AG04449 (cell line): Measurements from ENCODE around the gene FAM168A.
A peak's percentile ranks its signal among the peaks of the same experiment; 100 is the strongest.

ENCODE experiments used
- CTCF ChIA-PET: fragments of 350-600 bp; formaldehyde crosslinking; extraction: SDS; loops from one replicate; lab custom pipeline; 2021; ENCODE audit warnings: antibody characterized with exemption; lab: Yijun Ruan, JAX
- POLR2A ChIA-PET: fragments of 400-600, 350-600 bp; formaldehyde crosslinking; extraction: SDS; loops from one replicate; lab custom pipeline; 2020; ENCODE audit warnings: antibody characterized with exemption, inconsistent platforms; lab: Yijun Ruan, JAX
- DNase-seq: peaks from one replicate; pipeline ENCODE4 v3.0.0-alpha.2; 2010; ENCODE audit warnings: low read depth, low spot score
- H3K4me3 ChIP-seq: 2 replicates; pipeline ENCODE4 v1.5.1; 2011; ENCODE audit warnings: low read depth, mild to moderate bottlenecking, control low read depth, low read length
- TF ChIP-seq, protein P1 (sequence below): IDR thresholded peaks from one replicate; pipeline ENCODE4 v1.5.1; 2011; ENCODE audit warnings: mild to moderate bottlenecking, moderate library complexity, low read length, control low read depth, inconsistent platforms; ENCODE audit not compliant: insufficient read depth; ENCODE audit errors: missing control alignments

Gene FAM168A

DNA sequence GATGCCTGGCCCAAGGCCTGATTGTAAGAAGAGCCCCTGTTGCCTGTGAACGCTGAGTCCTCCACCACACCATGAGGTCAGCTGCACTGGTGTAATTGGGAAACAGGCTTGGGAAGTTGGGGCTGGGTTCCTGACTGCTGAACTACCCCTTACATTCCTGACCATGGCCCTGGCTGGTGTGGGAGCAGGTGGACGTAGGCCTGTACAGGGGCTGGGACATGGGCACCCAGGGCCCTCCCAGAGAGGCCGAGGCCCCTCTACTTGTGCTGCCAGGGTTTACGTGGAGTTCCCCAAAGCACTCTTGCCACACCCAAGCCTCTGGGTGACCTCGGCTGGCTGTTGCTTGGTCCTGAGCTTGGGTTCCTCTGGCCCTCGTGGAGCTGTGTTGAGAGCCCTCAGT is 216.3 kb downstream of the FAM168A start:
- POLR2A ChIA-PET = no interaction called here
- no peak overlapping the region for H3K4me3 ChIP-seq
- CTCF ChIA-PET = interaction anchor here (1.5 to 6.9 kb wide), 6 partner anchors 9 to 279 kb away, joined by 3 to 39 read pairs (median 8); no protein-coding TSS in a partner anchor
- TF ChIP-seq, protein P1, sequence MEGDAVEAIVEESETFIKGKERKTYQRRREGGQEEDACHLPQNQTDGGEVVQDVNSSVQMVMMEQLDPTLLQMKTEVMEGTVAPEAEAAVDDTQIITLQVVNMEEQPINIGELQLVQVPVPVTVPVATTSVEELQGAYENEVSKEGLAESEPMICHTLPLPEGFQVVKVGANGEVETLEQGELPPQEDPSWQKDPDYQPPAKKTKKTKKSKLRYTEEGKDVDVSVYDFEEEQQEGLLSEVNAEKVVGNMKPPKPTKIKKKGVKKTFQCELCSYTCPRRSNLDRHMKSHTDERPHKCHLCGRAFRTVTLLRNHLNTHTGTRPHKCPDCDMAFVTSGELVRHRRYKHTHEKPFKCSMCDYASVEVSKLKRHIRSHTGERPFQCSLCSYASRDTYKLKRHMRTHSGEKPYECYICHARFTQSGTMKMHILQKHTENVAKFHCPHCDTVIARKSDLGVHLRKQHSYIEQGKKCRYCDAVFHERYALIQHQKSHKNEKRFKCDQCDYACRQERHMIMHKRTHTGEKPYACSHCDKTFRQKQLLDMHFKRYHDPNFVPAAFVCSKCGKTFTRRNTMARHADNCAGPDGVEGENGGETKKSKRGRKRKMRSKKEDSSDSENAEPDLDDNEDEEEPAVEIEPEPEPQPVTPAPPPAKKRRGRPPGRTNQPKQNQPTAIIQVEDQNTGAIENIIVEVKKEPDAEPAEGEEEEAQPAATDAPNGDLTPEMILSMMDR = no peak
- no peak for DNase-seq

DNA sequence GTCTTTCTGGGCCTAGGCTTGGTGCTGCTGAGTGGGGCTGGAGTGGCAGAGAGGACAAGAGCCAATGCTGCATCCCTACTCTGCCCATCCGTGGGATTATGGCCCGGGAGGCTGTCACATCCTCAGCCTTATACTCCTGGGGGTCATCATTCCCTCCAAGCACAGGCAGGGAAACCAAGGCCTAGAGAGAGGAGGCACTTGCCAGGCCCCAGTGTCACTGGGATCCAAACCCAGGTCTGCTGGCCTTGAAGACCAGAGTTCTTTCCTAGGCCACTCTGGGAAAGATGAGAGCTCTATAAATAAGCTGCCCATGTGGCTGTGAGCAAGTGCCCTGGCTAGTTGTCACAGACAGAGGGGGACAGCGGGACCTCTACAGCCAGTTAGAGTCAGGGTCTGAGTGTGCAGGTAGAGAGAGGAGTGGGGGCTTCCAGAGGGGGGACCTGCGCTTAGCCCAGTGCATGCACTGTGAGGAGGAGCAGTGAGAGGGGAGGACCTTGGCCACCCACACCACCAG is 217.0 kb downstream of the FAM168A start:
- DNase-seq = no peak
- CTCF ChIA-PET = interaction anchor here (1.5 to 3.3 kb wide), 4 partner anchors 9 to 279 kb away, joined by 4 to 24 read pairs (median 8); no protein-coding TSS in a partner anchor
- POLR2A ChIA-PET = no interaction called here
- TF ChIP-seq, protein P1 = no peak
- no peak overlapping the region for H3K4me3 ChIP-seq

DNA sequence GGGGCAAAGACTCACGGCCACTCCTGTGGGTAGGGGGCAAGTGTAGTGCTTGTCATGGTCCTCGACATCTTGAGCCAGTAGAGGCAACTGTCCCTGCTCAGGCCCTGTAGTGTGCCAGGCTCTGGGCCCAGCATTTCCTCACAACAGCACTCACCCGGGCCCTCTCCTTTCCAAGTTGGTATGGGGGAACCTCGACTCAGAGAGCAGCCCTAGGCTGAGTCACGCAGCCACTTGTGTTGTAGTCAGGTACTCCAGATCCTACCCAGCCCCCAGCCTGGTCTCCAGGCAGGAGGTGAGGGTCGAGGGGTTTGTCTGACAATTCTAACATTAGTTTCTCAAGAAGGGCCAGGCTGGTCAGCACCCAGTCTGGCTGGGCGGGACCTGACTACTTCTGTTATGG is 217.6 kb downstream of the FAM168A start:
- CTCF ChIA-PET = interaction anchor here (1.5 to 6.9 kb wide), 3 partner anchors 13 to 281 kb away, joined by 4 to 56 read pairs (median 24); no protein-coding TSS in a partner anchor
- TF ChIP-seq, protein P1 = no peak
- no peak for DNase-seq
- POLR2A ChIA-PET = no interaction called here
- H3K4me3 ChIP-seq = no peak overlapping the region

DNA sequence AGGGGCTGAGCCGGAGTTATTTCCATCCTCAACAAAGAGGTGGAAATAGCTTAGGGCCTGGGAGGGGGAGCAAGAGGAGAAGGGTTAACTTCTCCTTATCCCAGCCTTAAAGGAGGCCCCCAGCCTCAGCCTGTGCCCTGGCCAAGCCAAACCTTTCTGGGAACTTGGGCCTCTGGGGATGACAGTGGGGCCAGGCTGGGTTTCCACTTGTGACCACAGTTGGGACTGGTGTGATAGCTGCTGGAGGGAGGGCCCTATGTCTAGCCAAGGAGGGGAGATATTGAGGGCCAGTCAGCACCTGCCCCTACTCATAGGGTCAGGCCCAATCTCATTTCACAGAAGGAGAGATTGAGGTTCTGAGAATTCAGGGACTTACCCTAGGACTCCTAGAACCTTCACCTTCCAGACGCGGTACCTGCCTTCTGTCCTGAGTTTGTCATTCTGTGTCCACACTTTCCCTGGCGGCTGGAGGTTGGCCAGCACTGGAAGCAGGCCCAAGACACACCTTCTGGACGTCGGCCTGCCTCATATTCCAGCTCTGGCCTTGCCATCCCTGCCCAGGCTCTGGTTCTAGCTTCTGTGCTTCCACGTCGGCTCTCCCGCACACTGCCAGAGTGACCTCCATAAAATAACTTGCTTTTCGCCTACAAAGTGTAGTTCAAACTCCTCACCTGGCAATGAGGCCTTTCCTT is 218.6 kb downstream of the FAM168A start:
- TF ChIP-seq, protein P1 = no peak
- no peak overlapping the region for H3K4me3 ChIP-seq
- CTCF ChIA-PET = interaction anchor here (0.9 to 6.9 kb wide), 6 partner anchors 10 to 282 kb away, joined by 3 to 56 read pairs (median 4); no protein-coding TSS in a partner anchor
- no peak for DNase-seq
- POLR2A ChIA-PET = no interaction called here

DNA sequence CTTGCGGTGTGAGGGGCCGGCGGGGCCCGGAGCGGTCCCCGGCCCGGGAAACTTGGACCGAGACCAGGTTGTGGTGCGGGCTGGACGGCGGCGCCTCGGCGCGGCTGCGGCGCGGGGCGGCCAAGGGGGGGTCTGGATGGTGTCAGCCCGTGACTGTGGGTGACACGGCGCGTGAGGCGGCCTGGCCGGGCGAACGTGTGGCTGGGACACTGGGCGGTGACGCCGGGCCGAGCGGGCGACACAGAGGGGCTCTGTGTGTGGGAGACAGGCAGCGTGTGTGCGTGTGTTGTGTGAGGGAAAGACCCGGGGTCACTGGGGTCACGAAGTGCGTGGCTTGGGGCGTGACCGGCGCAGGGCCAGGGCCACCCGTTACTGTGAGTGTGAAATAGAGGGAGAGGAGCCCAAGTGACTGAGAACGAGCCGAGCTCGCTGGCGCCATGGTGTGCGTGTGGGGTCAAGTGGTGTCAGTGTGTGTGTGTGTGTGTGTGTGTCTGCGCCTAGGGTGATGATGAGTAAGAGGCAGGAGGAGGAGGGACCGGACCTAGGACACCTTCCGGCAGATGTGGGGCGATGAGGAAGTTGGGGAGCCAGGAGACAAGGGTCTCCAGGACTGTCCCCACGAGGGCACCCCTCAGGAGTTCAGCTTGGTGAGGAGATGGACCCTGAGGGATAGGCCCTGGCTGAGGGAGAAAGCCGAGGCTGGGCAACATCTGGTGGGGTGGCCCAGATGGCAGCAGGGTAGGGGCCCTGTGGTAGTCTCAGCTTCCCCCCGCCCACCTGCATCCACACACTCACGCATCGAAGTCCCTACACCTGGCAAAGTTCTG is 220.9 kb downstream of the FAM168A start:
- POLR2A ChIA-PET = interaction anchor here (0.8 to 1.7 kb wide), 5 partner anchors 8 to 284 kb away, joined by 3 to 4 read pairs (median 4); no protein-coding TSS in a partner anchor
- peak overlapping the region; percentile 79 for H3K4me3 ChIP-seq
- peak; percentile 47 for DNase-seq
- CTCF ChIA-PET = interaction anchor here (0.8 to 6.9 kb wide), 12 partner anchors 10 to 285 kb away, joined by 3 to 56 read pairs (median 5); no protein-coding TSS in a partner anchor
- TF ChIP-seq, protein P1 = no peak
